Activated CD4-positive, alpha-beta T cell treated with anti-CD3 and anti-CD28 coated beads, Interleukin-2, Interleukin-4, amounts not matched to agents 100 ng/mL and 50 ng/mL, durations not matched to agents 16 hours and 8 hours (primary cell): ENCODE measurements around the gene FRMD3.

ENCODE experiments used
- DNase-seq: peaks from one replicate; pipeline ENCODE4 v3.0.0-alpha.2; 2020; ENCODE audit warnings: low spot score

The FRMD3 gene

DNA sequence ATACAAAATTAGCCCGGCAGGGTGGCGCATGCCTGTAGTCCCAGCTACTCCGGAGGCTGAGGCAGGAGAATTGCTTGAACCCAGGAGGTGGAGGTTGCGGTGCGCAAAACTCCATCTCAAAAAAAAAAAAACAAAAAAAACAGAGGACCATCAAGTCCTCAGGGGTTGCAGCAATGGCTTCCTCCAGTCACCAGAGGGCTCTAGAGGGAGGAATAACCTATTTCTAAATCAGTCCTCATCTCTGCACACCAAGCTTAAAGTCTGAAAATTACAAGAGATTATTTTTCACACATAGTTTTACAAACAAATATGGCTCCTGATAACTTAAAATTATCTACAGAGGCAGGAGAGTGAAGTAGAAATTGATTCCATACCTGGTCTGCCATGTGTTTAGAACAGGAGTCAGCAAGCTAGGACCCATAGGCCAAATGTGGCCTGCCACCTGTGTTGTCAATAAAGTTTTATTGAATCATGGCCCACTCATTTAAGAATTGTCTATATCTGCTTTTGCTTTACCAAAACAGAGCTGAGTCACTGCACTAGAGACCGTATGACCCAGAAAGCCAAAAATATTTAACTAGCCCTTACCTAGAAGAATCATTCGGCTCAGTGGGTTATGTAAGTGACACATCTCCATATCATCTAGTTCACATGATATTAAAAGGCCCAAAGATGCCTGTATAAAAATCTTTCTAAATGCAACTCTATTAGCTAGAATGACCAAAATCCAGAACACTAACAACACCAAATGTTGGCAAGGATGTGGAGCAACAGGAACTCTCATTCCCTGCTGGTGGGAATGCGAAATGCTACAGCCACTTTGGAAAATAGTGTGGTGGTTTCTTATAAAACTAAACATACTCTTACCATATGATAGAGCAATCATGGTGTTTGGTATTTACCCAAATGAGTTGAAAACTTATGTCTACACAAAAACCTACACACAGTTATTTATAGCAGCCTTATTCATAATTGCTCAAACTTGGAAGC, 207.7 kb downstream of the FRMD3 start:
- DNase-seq: no peak

DNA sequence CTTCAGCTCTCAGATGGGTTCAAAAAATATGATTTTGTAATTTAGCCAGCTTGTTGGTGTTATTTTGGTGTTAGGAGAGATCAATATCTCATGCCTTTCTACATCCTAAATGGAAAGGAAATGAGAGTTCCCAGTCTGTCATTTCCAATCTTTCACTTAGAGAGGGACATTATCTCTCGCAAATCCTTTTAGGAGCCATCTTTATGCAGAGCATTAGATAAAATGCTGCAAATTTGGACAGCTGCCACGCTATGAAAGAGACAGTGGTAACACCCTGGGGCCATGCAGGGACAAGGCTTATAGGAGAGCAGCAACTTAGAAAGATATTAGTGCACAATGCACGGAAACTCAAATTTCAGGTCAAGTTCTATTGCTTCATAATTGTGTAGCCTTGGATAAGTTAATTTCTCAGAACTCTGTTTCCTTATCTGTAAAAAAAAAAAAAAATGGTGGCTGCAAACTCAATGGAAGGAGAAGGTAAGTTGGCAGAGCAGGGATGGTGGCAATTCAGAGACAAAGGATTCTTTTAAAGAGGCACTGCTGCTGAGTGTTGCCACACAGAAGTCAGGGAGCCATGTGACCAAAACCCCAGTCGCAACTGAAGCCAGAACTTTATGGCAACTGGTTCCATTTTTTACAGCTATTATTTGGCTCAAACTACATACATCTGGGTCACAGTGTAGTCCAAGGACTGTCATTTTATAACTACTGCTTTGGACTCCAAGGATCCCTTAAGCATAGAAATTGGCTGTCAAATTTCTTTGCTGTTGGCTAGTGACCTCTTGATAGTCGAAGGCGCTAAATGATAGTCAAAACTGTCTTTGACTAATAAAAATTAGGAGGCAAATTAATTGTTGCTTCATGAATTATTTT, 210.2 kb downstream of the FRMD3 start:
- no peak for DNase-seq

DNA sequence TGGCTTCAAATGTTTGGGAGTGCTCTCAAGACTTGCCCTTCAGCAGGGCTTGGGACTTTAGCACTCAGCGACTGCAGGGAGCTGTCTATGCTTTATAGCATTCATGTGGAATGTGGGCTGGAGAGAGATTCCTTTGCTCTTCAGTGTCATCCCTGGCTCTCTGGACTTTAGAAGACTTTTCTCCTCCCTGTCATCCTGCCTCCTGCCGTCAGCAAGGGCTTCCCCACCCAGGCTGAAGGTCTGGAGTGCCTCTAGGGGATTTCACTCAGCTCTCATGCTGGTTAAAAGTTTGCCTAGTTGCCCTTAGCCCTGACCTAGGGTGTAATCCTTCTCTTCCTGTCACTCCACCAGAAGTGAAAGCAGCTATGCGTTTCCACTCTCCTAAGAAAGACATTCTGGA, 210.9 kb downstream of the FRMD3 start:
- no peak for DNase-seq

- no peak for DNase-seq
Observed at GRCh38 chr9:83323148-83323547, 215.1 kb downstream of the FRMD3 start.

- DNase-seq: no peak
Observed at GRCh38 chr9:83322438-83322837, 215.8 kb downstream of the FRMD3 start.

- no peak for DNase-seq
Observed at GRCh38 chr9:83317244-83317643, 221.0 kb downstream of the FRMD3 start.

DNA sequence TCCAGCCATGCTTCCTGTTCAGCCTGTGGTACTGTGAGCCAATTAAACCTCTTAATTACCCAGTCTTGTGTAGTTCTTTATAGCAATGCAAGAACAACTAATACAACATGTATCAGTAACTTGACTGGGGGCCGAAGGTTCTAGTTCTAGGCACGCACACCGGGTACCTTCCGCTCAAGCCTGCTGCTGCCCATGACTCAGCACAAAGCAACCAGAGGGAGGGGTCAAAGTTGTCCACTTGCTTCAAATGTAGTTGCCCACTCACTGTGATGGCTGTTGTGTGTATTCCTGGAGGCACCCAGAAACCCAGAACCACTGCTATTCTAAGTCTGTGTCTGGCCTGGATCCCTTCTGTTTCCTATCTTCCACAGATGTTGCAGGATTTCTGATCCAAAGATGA, 222.6 kb downstream of the FRMD3 start:
- DNase-seq: no peak

DNA sequence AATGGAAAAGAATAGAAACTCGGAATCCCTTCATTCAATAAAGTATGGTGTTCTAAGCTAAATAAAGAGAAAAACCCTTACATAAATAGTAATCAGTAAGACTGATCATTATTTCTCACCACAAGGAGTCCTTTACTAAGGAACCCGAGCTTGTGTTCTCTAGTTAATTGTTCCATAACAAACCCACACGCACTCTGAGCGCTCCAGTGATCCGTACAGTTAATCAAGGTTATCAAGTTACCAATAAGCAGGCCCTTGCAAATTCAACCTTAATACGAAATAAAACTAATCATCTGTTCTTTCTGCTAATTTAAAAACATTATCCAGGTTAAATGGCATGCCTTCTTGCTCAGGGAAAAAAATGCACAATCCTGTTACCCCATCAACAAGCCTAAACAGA, 224.4 kb downstream of the FRMD3 start:
- no peak for DNase-seq

DNA sequence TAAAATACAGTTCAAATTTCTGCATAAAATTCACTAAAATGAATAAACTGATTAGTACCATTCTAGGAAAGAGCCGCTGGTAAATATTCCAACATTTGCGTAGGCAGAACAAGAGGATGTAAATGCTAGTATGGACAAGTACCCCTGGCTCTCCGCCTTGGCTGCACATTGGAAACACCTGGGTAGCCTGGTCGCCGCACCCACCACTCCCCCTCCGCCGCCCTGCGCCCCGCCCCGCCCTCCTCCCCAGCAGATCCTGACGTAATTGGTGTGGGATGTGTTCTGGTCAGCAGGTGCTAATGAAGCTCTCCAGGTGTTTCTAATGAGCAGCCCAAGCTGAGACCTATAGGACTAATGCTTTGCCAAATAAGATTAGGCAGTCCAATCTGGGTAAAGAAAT, 225.7 kb downstream of the FRMD3 start:
- no peak for DNase-seq

GRCh38 chr9:83307066-83307724, 231.0 kb downstream of the FRMD3 start:
- no peak for DNase-seq

- DNase-seq: no peak
Observed at GRCh38 chr9:83304686-83305085, 233.5 kb downstream of the FRMD3 start.

DNA sequence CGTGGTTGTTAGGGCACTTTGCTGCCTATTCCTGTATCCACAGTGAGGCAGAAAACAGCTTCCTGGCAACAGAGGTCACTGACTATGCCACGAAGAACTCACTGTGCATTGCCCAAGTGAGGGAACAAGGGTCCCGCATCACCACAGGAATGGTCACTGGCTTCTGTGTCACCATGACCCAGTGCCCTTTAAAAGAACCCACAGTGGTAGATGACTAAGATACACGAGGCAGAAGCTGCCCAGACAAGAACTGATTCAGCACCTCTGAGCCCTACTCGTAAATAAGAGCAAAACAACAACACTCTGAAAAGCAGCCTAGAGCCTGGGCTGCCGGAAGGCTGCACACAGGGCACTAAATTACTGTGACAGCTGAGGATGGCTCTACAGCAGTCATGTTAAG, 238.6 kb downstream of the FRMD3 start:
- DNase-seq: no peak

DNA sequence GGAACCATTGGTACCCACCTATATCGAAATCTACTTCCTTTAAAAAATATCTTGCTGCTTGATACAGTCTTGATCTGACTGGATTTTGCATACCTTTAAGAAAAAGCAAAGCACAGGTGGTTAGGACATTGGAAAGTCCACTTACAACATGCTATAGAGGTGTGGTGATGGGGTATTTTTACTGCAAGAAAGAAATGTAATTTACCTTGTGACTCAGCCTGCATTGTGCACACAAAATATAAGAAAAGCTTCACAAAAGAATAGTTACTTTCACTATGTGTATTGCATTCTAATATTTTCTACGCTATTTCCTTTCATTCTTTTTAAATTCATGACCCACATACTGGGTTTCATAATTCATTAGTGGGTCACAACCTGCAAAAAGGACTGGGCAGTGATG, 239.1 kb downstream of the FRMD3 start:
- no peak for DNase-seq

- no peak for DNase-seq
Observed at GRCh38 chr9:83296123-83296522, 242.1 kb downstream of the FRMD3 start.

- no peak for DNase-seq
Observed at GRCh38 chr9:83294816-83295215, 243.4 kb downstream of the FRMD3 start.

- no peak for DNase-seq
Observed at GRCh38 chr9:83291196-83291595, 247.0 kb downstream of the FRMD3 start.

DNA sequence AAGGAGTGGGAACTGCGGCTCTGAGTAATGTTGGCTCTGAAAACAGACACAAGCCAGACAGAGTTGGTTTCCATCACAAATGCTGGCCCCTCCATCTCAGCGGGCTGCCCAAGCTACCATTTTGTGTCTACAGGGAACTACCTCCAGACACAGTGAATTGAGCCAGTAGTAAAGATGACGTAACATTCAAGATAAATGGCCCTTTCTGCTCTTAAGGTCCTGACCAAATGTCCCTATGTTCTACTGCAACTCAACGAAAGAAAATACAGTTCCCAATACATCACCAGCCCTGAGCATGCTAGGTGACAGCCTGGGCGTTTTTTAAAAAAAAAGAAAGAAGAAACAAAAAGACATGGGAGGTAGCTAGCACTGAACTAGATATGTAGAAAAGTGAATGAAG, 247.5 kb downstream of the FRMD3 start:
- no peak for DNase-seq

GRCh38 chr9:83287021-83287420, 251.2 kb downstream of the FRMD3 start:
- no peak for DNase-seq

DNA sequence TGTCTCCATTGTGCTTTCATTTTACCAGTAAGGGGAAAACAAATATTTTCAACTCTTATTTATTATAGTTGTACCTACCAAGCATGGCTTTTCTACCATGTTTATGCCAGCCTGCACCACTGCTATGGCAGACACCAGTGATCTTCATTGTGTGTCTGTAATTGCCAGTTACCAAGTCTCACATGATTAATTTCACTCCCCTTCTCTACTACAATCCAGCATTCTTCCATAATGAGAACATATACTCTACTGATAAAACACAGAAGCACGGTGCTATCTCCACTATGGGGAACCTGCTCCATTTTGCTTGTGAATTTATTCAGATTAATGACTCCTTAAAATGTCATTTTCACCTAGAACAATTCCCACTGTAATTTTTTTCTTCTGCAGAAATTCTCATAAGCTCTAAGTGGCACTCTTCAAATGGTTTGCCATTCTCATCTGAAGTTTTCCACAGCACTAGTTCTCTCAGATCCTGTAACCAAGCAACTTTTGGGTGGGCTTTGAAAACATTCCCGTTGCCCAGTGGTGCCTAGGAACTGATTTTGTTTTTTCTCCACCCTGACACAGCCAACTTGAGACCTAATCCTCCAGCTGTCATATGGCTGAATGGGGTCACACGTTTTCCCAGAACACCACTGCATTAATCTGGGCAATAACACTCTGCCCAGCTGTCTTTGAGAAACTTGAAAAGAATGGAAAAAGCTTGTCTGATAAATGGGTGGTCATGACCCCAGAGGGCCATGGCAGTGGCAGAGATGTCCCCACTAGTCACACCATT, 252.6 kb downstream of the FRMD3 start:
- DNase-seq: no peak

GRCh38 chr9:83284746-83285145, 253.5 kb downstream of the FRMD3 start:
- DNase-seq: no peak

DNA sequence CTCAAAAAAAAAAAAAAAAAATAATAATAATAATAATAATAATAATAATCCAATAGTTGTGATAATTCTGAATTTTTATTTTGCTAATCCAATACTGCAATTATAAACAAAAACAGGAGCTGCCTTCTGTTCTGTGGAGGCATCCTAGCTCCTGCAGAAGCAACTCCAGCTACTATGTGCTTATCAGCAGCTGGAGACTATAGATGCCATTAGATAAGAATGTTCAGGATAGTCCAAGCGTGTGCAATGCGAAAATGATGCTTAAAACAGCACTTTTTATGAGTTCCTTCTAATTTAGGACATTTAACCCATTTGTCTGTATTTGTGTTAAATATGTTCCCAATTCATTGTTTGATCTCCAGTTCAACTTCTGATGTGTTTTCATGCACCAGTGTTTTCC, 254.7 kb downstream of the FRMD3 start:
- DNase-seq: no peak
